HuH-7.5 (cell line): ENCODE results near the gene METTL25B.
A peak's percentile ranks its signal among the peaks of the same experiment; 100 is the strongest.
"Not testable (repeated sequence)": the region's sequence is repeated elsewhere in the genome, so short reads cannot be mapped to it uniquely, and the experiment has no call there.

ENCODE experiments used
- DNase-seq: peaks from one replicate; pipeline ENCODE4 v3.0.0; 2011; ENCODE audit warnings: low spot score

The METTL25B gene

DNA sequence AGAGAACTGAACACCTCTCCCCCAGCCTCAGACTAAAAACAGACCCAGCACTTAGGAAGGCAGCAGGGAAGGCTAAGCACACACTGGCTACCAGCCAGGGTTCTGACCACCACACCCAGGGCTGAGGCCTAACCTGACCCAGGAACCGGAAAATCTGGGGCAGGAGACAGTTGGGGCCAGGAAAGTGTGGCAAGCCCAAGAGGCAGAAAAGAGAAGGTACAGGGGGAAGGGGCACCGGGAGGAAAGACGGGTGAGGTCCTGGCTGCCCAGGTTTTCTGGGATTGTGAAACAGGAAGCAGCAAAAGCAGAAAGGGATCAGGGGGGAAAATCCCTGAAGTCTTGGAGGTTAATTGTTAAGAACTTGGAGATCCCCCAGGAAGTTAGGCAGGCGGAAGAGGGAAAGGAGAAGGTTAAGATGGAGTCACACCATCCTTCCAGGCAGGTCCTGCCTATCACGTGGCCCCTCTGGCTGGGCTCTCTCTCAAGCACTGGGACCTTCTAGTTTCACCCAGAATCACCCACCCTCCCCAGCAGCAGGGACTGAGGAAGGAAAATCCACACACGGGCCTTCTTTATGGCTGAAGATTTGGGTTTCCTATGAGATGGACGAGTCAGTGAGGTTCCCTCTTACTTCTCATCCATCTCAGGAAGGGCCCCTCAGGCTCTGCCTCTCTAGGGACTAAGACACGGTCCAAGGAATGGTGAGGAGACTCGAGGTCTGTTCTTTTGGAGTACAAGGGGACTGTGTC is 20.6 kb downstream of the METTL25B start:
- DNase-seq, result peak; percentile 51

DNA sequence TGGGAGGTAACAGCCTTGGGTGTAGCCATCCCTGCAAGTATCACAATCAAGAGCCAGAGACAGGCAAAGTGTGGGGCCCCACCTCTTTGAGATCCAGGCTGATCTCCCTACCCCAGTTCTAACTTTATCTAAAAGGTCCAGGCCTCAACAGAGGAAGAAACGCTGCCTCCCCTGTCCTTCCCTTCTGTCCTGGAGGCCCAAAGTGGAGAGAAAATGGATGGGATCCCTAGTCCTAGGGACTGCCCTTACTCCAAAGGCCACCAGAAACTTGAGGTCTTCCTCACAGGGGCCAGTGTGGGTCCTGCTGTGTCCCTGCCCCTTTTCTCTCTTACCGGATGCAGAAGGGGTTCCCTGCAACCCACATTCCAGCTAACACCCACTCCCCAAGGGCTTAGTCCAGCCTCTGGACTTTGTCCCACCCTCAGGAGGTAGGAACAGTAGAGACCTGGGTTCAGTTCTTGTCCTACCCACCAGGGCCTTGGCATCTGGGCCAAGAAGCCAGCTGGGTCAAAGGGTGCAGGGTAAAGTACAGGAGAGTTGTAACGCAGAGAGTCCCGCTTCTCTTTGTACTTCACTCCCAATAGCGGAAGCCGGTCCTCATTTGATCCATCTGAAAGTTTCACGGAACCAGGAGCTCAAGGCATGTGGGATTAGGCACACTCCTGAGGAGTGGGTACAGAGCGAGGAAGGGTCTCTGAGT is 21.3 kb downstream of the METTL25B start:
- DNase-seq, result no peak

DNA sequence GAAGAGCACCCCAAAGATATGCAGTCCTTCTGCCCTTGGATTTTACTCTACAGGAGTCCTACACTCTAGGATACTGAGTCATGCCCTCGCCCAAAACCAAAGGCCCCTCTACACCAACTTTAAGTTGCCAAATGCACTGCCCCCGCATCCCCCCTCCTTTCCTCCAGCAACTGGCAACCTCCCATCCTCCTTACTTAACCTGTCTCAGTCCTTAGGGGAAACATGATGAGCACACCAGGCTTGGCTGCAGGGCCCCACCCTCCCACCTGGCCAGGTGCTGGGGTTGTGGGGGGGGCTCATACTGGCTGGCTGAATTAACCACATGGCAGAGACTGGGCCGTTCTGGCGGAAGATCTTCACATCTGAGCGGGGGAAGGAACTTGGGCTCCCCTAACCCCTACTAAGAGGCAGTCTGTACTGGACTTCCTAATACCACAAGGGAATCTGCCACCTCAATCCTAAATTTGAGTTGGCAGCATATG is 22.0 kb downstream of the METTL25B start:
- DNase-seq, result no peak

DNA sequence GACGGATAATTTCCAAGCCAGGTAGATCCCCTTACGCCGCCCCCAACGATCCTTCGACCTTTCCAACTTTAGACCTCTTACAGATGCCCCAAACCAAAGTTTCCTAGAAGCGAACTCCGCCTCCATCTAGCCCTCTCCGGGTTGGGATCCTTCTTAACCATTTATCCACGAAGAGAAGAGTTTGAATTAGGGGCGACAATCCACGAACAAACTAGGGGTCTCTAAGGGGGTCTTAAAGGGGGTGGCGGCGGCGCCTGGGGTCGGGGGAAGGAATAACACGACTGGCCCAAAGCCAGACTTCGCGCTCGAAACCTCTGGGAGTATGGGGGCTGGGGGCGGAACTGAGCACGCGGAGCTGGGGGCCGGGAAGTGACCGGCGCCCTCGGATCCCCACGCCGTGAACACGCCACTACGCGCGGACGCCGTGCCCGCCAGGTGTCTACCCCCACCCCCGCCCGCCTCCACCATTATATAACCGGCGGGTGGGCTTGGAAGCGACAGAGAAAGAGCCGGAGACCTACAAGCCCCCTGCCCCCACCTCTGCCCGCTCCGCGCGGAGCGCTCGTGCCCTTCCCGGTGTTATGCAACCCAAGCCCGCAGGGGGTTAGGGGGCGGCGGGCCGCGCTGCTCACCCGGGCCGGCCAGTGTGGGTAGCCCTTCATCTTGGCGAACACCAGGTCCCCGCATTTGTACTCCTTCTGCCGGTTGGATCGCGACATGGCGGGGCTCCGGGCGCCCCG is 22.6 kb downstream of the METTL25B start:
- DNase-seq, result peak; percentile 49

DNA sequence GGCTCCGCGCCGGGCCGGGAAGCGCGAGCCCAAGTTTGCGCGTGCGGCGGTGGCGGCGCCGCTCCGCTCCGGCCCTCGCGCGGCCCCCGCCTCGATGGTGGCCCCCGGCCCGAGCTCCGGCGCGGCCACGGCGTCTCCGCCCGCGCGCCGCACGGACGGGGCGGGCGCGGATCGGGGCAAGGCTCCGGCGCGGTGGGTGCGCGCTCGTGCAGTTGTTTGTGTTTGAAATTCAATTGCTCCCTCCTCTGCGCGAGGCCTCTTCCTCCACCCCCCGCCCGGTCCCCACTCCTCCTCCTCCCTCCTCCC is 23.1 kb downstream of the METTL25B start, which contains the start of gene HDGF:
HDGF (minus strand) TSS at position 225 of the 306 bp plus-strand sequence. CDS start 246 bp downstream, outside the sequence.
- DNase-seq, result no peak

DNA sequence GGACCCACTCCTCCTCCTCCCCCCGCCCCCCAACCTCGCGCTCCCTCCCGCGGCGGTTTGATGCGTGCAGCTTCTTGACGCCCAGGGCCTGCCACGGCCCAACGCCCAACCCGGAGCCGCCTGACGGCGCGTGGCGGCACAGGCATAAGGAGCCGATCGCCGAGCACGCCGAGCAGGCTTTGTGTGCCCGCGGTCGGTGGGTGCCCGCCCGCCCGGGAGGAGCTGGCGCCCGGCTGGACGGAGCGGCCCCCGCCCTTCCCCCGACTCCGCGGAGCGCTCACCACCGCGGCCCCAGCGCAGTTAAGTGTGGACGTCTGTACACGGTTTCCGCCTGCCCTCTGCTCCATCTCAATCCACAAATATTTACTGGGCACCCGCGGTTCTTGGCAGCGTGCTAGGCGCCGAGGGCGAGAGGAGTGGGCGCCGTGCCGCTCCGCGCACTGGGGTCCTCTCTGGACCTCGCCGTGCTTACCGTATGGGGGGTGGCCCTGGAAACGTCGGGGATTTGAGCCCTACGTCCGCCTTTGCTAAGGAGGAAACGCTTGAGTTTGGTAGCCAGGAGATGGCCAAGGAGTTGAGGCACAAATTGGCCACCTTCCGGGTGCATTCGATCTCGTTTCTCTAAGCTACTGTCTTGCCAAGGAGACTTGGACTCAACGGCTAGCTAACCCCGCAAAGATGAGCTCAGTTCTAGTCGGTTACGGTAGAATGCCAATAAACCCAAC is 23.6 kb downstream of the METTL25B start:
- DNase-seq, result peak; percentile 97

DNA sequence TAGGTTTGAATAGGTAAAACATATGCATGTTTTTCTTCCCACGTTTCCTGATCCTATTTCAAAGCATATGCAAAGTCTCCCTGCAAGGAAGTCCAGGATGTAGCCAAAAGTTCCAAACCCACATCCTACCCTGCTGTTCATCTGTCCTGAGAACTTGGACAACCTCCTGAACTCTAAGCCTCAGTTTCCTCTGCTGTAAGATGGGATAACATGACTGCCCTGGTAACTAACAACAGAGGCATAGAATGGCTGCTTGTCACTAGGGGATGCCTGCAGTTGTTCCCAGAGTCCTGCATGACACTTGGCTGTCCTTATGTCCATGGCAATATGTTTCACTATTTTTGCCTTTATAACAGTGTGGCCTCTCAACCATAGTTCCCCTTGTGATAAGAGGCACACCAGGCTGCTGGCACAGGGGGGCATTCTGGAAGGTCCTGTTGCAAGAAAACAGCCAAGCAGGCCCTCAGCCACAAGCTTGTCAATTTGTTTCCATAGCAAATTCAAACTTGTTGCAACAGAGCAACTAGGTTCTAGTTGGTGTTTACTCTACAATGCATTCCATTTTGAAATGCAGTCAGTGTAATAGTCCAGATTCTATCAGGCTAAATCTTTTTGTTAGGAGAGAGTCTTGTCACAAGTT is 24.7 kb downstream of the METTL25B start:
- DNase-seq, result no peak

DNA sequence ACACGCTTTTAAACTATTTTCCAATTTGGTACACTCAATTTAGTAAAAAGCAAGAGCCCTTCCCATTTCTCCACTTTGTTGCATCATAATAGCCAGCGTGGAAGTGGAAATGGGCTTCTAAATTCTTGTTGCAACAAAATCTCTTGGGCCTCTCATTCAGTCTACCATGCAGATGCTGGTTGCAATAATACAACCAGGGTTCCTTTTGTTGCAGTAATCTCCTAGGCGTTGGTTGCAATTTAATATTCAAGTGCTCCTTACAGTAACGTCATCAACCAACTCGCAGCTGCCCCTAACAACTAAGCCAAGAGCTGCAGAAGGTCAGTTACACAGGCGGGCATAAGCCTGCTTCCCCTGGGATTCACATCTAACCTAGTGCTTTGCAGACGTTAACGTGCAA is 25.9 kb downstream of the METTL25B start:
- no peak for DNase-seq

DNA sequence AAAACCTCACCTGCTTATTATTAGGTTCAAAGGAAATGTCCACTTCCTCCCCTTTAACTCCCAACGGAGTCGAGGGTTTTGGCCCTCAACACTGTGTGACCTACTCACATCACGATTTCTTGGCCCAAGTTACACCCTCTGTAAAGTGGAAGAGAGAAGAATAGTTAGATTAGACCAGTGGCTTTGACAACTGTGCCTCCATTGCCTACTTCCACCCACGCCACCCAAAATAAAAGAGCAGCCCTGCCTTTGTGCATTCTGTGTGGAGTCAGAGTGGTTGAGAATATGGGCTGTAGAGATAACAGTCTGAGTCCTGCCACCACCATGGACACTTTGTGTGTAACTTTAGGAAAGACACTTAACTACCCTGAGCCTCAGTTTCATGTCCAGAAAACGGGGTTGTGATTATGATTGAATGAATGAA is 27.3 kb downstream of the METTL25B start:
- no peak for DNase-seq

DNA sequence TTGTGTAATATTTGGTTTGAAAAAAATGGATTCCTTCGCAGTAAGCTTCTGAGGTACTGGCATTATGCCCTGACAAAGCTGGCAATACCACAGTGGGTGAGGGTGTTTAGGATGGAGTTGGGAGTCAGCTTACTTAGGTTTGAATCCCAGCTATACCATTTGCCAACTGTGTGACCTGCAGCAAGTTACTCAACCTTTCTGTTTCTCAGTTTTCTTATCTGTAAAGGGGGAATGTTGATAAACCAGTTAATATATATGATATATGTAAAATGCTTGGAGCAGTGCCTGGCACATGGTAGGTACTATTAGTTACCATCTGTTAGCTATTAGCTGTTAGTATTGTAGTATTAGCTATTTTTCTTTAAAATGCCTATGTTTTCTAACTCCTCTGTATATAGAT is 28.1 kb downstream of the METTL25B start:
- no peak for DNase-seq

DNA sequence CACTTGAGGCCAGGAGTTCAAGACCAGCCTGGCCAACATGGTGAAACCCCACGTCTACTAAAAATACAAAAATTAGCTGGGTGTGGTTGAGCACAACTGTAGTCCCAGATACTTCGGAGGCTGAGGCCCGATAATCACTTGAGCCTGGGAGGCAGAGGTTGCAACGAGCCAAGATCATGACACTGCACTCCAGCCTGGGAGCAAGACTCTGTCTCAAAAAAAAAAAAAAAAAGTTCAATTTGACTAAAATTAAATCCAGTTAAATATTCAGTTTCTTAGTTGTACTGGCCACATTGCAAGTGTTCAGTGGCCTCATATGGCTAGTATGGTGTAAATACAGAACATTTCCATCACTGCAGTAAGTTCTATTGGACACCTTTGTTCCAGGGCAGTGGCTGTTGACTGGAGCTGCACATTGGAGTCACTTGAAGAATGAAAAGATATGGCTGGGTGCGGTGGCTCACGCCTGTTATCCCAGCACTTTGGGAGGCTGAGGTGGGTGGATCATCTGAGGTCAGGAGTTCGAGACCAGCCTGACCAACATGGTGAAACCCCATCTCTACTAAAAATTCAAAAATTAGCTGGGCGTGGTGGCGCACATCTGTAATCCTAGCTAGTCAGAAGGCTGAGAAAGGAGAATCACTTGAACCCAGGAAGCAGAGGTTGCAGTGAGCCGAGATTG is 29.4 kb downstream of the METTL25B start:
- DNase-seq, result not testable (repeated sequence)

DNA sequence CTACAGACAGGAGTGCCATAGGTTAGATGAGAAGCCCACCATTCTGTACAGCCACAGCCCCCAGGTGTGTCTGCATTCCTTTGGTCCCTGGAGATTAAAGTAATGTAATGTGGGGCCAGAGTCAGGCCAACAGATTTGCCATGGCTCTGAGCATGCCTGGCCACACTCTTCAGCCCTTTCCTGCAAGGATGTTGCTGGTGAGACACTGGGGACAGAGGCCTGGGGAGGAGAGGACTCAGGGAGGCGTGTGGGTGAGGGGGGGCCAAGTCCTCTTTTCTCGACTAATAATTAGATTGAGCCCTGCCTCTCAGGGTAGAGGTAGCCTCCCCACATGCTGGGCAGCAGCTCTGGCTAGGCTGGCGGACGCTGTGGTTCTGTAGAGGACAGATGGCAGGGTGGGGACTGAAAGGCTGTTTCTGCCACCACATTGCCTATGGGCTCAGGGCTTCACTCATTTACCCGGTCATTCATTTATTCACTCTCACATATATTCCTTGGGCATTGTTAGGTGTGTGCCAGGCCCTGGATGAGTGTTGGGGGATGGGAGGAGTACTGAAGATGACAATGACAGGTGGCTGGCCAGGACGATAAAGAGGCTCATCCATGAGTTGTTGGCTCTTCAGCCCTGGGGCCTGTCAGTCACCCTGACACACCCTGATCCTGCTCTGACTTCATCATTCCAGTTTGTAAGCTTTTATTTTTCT is 32.0 kb downstream of the METTL25B start:
- DNase-seq, result no peak

DNA sequence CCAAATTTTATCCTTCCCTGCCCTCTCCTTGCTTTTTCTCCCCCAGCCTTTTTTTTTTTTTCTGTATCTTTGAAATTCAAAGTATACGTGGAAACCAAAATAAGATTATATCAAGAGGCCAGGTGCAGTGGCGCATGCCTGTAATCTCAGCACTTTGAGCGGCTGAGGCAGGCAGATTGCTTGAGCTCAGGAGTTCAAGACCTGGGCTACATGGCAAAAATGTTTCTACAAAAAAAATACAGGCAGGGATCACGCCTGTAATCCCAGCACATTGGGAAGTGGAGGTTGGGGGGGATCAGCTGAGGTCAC is 32.5 kb downstream of the METTL25B start:
- no peak for DNase-seq

DNA sequence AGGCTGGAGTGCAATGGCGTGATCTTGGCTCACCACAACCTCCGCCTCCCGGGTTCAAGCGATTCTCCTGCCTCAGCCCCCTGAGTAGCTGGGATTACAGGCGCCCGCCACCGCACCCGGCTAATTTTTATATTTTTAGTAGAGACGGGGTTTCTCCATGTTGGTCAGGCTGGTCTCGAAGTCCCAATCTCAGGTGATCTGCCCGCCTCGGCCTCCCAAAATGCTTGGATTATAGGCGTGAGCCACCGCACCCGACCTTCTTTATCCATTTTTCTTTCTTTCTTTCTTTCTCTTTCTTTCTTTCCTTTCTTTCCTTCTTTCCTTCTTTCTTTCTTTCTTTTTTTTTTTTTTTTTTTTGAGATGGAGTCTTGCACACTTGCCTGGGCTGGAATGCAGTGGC is 36.9 kb downstream of the METTL25B start:
- DNase-seq, result not testable (repeated sequence)

DNA sequence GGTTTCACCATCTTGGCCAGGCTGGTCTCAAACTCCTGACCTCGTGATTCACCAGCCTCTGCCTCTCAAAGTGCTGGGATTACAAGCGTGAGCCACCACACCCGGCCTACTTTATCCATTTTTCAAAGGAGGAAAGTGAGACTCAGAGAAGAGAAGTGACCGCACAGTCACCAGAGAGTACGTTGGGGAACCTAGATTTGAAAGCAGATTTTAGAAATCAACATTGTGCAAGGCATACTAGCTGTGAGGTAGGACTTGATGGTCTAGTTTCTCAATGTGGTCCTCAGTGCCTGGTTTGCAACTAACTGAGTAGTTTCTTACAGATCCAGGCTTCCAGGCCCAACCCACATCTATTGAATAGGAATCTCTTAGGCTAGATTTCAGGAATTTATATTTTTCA is 37.4 kb downstream of the METTL25B start:
- no peak for DNase-seq

DNA sequence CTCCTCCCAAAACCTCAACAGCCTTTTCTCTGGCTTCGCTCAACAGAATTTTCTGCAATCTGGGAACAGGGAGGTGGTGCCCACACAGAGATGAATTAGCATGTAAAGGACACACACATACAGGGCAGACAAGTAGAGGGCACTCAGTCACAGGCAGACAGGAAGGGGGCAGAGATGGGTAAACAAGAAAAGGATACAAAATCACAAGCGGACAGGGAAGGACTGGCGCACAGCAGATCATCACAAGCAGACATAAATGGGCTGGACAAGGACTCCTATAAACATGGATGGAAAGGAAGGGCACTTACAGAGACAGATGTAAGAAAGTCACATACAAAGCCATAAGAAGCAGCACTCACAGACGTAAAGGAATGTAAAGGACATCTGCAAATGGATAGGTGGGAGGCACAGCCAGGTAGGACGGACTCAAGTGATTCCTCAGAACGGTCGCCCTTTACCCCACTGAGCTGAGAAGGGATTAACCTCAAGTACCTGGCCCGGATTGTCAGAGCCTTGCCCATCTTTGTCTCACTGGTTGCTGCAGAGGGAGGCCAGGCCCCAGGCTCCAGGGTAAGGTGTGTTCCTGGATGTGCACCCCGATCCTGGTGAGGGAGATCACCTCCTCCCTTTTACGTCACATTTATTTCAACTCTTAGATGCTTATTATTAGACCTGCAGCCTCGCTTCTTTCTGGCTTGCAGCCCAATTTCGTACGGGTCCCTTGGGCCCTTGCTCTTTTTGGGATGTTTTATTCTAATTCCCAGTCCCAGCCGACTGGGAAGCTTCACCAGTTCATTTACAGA is 38.2 kb downstream of the METTL25B start:
- DNase-seq, result no peak

DNA sequence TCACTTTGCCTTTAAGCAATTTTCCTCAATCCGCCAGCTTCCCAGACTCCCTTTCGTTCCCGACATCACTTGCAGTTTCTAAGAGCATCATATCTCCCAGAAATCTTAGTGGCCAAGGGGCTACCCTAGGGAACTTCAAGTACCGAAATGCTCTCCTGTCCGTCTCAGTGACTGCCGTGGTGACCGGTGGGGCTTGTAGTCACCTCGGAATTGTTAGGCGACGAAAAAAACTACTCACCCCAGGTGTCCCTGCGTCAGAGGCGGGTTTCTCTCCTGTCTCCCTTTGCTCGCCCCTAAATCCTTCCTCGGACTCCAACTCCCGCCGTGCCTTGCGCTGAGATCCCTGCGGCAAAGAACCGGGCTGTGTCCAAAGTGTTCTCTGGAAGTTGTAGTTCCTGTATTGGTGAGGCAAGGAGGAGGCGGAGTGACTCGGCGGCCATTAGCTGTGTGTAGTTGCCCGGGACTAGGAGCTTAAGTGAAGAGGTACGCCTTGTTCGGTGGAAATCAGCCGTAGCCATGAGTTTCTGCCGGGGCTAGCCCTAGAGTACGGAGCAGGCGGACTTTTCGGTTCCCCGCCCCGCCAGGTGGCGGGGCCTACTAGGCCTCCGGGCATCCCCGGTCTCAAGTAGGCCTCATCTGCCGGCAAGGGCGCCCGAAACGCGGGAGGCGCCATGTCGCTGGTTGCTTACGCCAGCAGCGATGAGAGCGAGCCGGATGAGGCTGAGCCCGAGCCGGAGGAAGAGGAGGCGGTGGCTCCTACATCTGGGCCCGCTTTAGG is 39.0 kb downstream of the METTL25B start, which contains the start of gene PRCC:
PRCC (plus strand) TSS at position 435 of the 778 bp plus-strand sequence; CDS start at position 672, 237 bp downstream.
- DNase-seq, result peak; percentile 83

DNA sequence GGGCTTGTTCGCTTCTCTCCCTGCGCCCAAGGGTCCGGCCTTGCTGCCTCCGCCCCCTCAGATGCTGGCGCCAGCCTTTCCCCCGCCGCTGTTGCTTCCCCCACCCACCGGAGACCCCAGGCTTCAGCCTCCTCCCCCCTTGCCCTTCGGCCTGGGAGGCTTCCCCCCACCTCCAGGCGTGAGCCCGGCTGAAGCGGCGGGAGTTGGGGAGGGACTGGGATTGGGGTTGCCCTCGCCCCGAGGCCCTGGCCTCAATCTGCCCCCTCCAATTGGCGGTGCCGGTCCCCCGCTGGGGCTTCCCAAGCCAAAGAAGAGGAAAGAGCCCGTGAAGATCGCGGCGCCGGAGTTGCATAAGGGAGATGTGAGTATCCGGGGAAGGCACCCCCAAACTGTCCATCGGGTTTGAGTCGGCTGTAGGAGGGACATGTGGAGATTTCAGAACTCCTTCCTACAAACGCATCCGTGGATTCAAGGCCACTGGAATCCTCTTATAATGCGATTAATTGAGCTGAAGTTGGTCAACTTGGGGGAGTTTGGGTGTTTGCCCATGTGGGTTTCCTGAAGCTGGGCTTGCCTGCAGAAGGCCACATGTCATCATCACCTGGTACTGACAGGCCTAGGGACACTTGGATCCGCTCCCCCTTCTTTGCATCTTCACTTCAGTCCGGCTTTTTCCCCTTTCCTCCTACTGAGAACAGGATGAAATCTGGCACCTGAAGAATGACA is 39.8 kb downstream of the METTL25B start:
- no peak for DNase-seq
